GM23248 (cell line): Measurements from ENCODE around the gene SIRT1. TPM values are rescaled to one million over a fixed set of nuclear protein-coding genes. Genes with fewer than 3 reads are reported as not detected.
A peak's percentile ranks its signal among the peaks of the same experiment; 100 is the strongest.

ENCODE experiments used
- DNase-seq: peaks from one replicate; pipeline ENCODE4 v3.0.0-alpha.2; 2015
- H2AFZ ChIP-seq: fragments of 200-600 bp; sonication (generic); 2 replicates; pipeline ENCODE4 v1.6.1; 2016; ENCODE audit warnings: antibody characterized with exemption
- H3F3A ChIP-seq: fragments of 200-600 bp; sonication (generic); 2 replicates; pipeline ENCODE4 v1.6.1; 2016; ENCODE audit warnings: mild to moderate bottlenecking, antibody characterized with exemption, mixed run types; ENCODE audit not compliant: insufficient read depth
- H3K27ac ChIP-seq: fragments of 200-600 bp; sonication (generic); 2 replicates; pipeline ENCODE4 v1.5.1; 2016; ENCODE audit warnings: mild to moderate bottlenecking
- H3K27me3 ChIP-seq: fragments of 200-600 bp; sonication (generic); replicated peaks from 2 replicates; pipeline ENCODE4 v1.6.1; 2016; ENCODE audit warnings: mild to moderate bottlenecking; ENCODE audit not compliant: insufficient read depth
- H3K36me3 ChIP-seq: fragments of 200-600 bp; sonication (generic); 2 replicates; pipeline ENCODE4 v1.6.1; 2016; ENCODE audit warnings: low read depth, mild to moderate bottlenecking
- H3K4me1 ChIP-seq: fragments of 200-600 bp; sonication (generic); 2 replicates; pipeline ENCODE4 v1.6.1; 2016; ENCODE audit warnings: mild to moderate bottlenecking; ENCODE audit not compliant: insufficient read depth
- H3K4me2 ChIP-seq: fragments of 200-600 bp; sonication (generic); one replicate; pipeline ENCODE4 v1.6.1; 2016; ENCODE audit warnings: mild to moderate bottlenecking; ENCODE audit not compliant: unreplicated experiment
- H3K4me3 ChIP-seq: fragments of 200-600 bp; sonication (generic); 2 replicates; pipeline ENCODE4 v1.5.1; 2016; ENCODE audit warnings: mild to moderate bottlenecking
- H3K79me2 ChIP-seq: fragments of 200-600 bp; sonication (generic); 2 replicates; pipeline ENCODE4 v1.6.1; 2016; ENCODE audit warnings: mild to moderate bottlenecking; ENCODE audit not compliant: insufficient read depth
- H3K9ac ChIP-seq: fragments of 200-600 bp; sonication (generic); 2 replicates; pipeline ENCODE4 v1.6.1; 2016; ENCODE audit warnings: mild to moderate bottlenecking
- H3K9me2 ChIP-seq: fragments of 200-600 bp; sonication (generic); 2 replicates; pipeline ENCODE4 v1.6.1; 2016; ENCODE audit warnings: mixed run types, mild to moderate bottlenecking, moderate library complexity; ENCODE audit not compliant: insufficient read depth
- H3K9me3 ChIP-seq: fragments of 200-600 bp; sonication (generic); one replicate; pipeline ENCODE4 v1.6.1; 2017; ENCODE audit warnings: low read depth
- H4K20me1 ChIP-seq: fragments of 200-600 bp; sonication (generic); 2 replicates; pipeline ENCODE4 v1.6.0; 2016; ENCODE audit not compliant: insufficient read depth
- EZH2 ChIP-seq: fragments of 200-600 bp; sonication (generic); IDR thresholded peaks from 2 replicates; pipeline ENCODE4 v1.6.1; 2018; ENCODE audit warnings: antibody characterized with exemption, mild to moderate bottlenecking; ENCODE audit not compliant: insufficient read depth, poor library complexity, severe bottlenecking
- EZH2phosphoT487 ChIP-seq: fragments of 200-600 bp; sonication (generic); IDR thresholded peaks from 2 replicates; pipeline ENCODE4 v1.6.1; 2018; ENCODE audit warnings: antibody characterized with exemption, moderate library complexity, mild to moderate bottlenecking, low read depth; ENCODE audit not compliant: insufficient read depth
- WGBS, 2 experiments: methylation state at CpG; one replicate each; pipeline ENCODE4 v1.1.6; 2015 to 2017; ENCODE audit warnings: low lambda C conversion rate in 2 of 2, low coverage in 1 of 2; ENCODE audit errors: missing lambda C conversion rate in 2 of 2; 5-methylcytosine and 5-hydroxymethylcytosine counted together
- in situ Hi-C: fragments of 300-500 bp; cut with MboI; formaldehyde crosslinking; loops from 2 replicates; pipeline ENCODE4 v1.15.0; 2020
- polyA plus RNA-seq: library from polyadenylated mRNA; unstranded; fragments of >200 nt; fragmentation: Nextera tagmentation; extraction: Ambion mirVana; gene quantifications from 2 replicates; pipeline ENCODE4 v1.2.1, GENCODE V29; 2016
- total RNA-seq: library from RNA; depleted of rRNA; stranded (reverse); fragments of >200 nt; shearing (Covaris generic); gene quantifications from 2 replicates; pipeline ENCODE4 v1.2.3, GENCODE V29; 2014

SIRT1 gene
- total and polyA plus RNA-seq, 2 experiments from 2014 or later, result 9.4 to 14.6 TPM

DNA sequence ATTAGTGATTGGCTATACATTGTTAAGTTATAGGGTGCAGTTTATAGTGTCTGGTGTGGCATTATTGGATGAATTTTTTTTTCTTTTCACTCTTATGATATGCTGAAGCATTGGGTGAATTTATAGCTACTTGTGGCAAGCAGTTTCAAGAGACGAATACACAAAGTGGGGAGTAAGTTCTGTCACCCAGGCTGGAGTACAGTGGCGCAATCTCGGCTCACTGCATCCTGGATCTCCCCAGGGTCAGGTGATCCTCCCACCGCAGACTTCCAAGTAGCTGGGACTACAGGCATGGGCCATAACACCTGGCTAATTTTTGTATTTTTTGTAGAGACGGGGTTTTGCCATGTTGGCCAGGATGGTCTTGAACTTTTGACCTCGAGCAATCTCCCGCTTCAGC lies 6.3 kb upstream of the SIRT1 start:
- in situ Hi-C loops, result no loop called here
- Histone ChIP-seq H3K79me2 (no peaks in the 10 kb centered on the region), H3K9ac (no peak overlapping the region), H2AFZ (no peak overlapping the region), H3K4me3 (no peak overlapping the region), H3K27ac (no peak overlapping the region), H3F3A (0 out of 2 replicates have a peak, but pooled peaks cover under 1% of the 10 kb centered on the region), H3K4me1 (no peaks in the 10 kb centered on the region), H3K4me2 (no peak overlapping the region), H3K9me3 (no peaks in the 10 kb centered on the region), H3K9me2 (no peaks in the 10 kb centered on the region), H3K36me3 (no peaks in the 10 kb centered on the region), H3K27me3 (no peaks in the 10 kb centered on the region), H4K20me1 (no peaks in the 10 kb centered on the region)
- 87 to 88% methylated on average over 7 of the region's 7 CpGs for WGBS, 2 experiments
- no peak for DNase-seq
- no peak for TF ChIP-seq EZH2phosphoT487
- no peak for TF ChIP-seq EZH2

DNA sequence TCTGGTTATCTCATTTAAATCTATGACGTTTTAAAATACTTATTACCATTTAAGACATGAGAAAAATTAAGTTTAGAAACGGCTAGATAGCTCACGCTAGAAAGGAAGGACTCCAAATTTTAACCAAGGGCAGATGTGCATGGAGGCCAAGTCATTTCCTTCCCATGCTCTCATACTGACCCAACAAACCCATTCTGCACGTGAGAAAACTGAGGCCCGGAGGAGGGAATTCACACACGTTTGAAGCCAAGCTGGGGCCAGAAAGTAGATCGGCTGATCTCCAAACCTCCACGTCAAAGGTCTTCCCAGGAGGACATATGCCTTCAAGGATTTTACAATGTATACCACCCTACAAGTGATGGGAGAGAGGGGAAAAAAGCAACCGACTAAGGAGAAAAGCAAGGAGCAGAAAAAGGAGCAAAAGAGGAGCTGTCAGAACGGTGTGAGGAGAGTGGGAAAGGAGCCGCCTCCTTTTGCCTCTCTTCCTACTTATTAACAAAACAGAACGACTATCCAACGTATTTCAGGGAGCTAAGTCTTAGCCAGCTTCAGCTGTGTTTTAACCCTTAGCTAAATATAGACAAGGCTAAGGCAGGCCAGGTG lies 645 bp upstream of the SIRT1 start:
- peak overlapping the region; percentile 87 for H3K27ac ChIP-seq
- H3K4me2 ChIP-seq, result peak overlapping the region; percentile 95
- no peaks in the 10 kb centered on the region for H3K9me2 ChIP-seq
- H3K9ac ChIP-seq, result peak overlapping the region; percentile 84
- peak overlapping the region; percentile 85 for H3K4me3 ChIP-seq
- H3F3A ChIP-seq, result peaks cover 33% of the 10 kb centered on the region
- H3K27me3 ChIP-seq, result no peaks in the 10 kb centered on the region
- no peak for TF ChIP-seq EZH2phosphoT487
- TF ChIP-seq EZH2, result no peak
- H3K36me3 ChIP-seq, result peaks cover 19% of the 10 kb centered on the region
- peak; percentile 57 for DNase-seq
- H3K9me3 ChIP-seq, result no peaks in the 10 kb centered on the region
- 1 to 2% methylated on average over 13 of the region's 13 CpGs for WGBS, 2 experiments
- no peaks in the 10 kb centered on the region for H4K20me1 ChIP-seq
- peak overlapping the region; percentile 93 for H2AFZ ChIP-seq
- in situ Hi-C loops, result no loop called here
- H3K4me1 ChIP-seq, result peaks cover 14% of the 10 kb centered on the region
- H3K79me2 ChIP-seq, result peaks cover 37% of the 10 kb centered on the region

DNA sequence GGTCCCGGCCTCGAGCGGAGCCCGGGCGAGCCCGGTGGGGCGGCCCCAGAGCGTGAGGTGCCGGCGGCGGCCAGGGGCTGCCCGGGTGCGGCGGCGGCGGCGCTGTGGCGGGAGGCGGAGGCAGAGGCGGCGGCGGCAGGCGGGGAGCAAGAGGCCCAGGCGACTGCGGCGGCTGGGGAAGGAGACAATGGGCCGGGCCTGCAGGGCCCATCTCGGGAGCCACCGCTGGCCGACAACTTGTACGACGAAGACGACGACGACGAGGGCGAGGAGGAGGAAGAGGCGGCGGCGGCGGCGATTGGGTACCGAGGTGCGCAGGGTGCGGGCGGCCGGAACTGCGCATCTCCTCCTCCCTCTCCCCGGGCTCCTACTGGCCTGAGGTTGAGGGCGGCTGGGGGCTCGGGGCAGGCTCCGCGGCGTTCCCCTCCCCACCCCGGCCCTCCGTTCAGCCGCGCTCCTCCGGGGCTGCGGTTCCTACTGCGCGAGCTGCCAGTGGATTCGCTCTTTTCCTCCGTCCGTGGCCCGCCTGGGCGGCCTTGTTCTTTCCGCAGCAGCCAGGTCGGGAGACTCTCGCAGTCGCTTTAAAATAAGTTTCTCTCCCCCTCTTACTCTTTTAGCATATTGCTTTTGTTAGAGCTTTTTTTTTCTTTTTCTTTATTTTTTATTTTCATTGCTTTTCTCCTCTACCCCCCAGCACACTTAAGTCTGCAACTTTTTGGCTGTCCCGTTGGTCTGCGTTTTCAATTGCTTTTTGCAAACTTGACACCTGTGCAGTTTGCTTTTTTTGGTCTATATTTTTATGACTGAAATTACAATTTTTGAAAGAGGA lies 600 bp downstream of the SIRT1 start:
- Histone ChIP-seq H4K20me1 (no peaks in the 10 kb centered on the region), H2AFZ (peak overlapping the region; percentile 52), H3K27ac (peak overlapping the region; percentile 87), H3K4me3 (peak overlapping the region; percentile 85), H3K9ac (peak overlapping the region; percentile 84), H3K4me1 (peaks cover 14% of the 10 kb centered on the region), H3F3A (peaks cover 33% of the 10 kb centered on the region), H3K36me3 (peaks cover 32% of the 10 kb centered on the region), H3K27me3 (no peaks in the 10 kb centered on the region), H3K79me2 (peaks cover 50% of the 10 kb centered on the region), H3K4me2 (peak overlapping the region; percentile 93), H3K9me2 (no peaks in the 10 kb centered on the region), H3K9me3 (no peaks in the 10 kb centered on the region)
- no peak for TF ChIP-seq EZH2
- no peak for TF ChIP-seq EZH2phosphoT487
- in situ Hi-C loops, result no loop called here
- 1% methylated on average over 45 to 60 of the region's 73 CpGs for WGBS, 2 experiments
- DNase-seq, result peak; percentile 88

DNA sequence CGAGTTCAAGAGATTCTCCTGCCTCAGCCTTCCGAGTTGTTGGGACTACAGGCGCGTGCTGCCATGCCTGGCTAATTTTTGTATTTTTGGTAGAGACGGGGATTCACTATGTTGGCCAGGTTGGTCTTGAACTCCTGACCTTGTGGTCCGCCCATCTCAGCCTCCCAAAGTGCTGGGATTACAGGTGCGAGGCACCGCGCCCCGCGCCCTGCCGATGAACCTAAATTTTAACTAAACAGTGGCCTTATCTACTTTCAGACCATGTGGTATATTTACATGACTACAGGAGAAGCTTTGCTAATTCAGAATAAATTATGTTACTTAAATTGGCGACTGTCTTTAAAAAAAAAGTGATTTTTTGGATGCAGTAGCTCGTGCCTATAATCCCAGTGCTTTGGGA lies 9.2 kb downstream of the SIRT1 start:
- H3K9me3 ChIP-seq, result no peaks in the 10 kb centered on the region
- H3K36me3 ChIP-seq, result peaks cover 70% of the 10 kb centered on the region
- no peaks in the 10 kb centered on the region for H3F3A ChIP-seq
- WGBS, 2 experiments, result 91 to 92% methylated on average over 14 of the region's 14 CpGs
- in situ Hi-C loops, result no loop called here
- TF ChIP-seq EZH2 (no peak), EZH2phosphoT487 (no peak)
- no peak overlapping the region for H2AFZ ChIP-seq
- H3K27me3 ChIP-seq, result no peaks in the 10 kb centered on the region
- H3K4me1 ChIP-seq, result no peaks in the 10 kb centered on the region
- H3K27ac ChIP-seq, result no peak overlapping the region
- no peak overlapping the region for H3K4me3 ChIP-seq
- no peaks in the 10 kb centered on the region for H4K20me1 ChIP-seq
- no peaks in the 10 kb centered on the region for H3K9me2 ChIP-seq
- no peak overlapping the region for H3K4me2 ChIP-seq
- no peak overlapping the region for H3K9ac ChIP-seq
- peaks cover 100% of the 10 kb centered on the region for H3K79me2 ChIP-seq
- DNase-seq, result no peak
